CD4-positive, alpha-beta T cell treated with Interleukin-4 for 1 hour (primary cell): ENCODE measurements around the gene QPRT.
"Not testable (repeated sequence)": the region's sequence is repeated elsewhere in the genome, so short reads cannot be mapped to it uniquely, and the experiment has no call there.

Experiments used
- DNase-seq, 2 donors: peaks; one replicate each; pipeline ENCODE4 v3.0.0-alpha.2; 2020 to 2022

The QPRT gene

GRCh38 chr16:29663016-29663806 lies 15.8 kb upstream of the QPRT start, which contains the start of gene SPN:
Gene SPN (plus strand): TSS chr16:29663247. CDS start chr16:29663729, 482 bp downstream.
- peak in 1 of 2 donors; percentile 41 for DNase-seq

DNA sequence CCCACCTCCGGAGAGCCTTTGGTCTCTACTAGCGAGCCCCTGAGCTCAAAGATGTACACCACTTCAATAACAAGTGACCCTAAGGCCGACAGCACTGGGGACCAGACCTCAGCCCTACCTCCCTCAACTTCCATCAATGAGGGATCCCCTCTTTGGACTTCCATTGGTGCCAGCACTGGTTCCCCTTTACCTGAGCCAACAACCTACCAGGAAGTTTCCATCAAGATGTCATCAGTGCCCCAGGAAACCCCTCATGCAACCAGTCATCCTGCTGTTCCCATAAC lies 15.2 kb upstream of the QPRT start:
- DNase-seq, result no peak

DNA sequence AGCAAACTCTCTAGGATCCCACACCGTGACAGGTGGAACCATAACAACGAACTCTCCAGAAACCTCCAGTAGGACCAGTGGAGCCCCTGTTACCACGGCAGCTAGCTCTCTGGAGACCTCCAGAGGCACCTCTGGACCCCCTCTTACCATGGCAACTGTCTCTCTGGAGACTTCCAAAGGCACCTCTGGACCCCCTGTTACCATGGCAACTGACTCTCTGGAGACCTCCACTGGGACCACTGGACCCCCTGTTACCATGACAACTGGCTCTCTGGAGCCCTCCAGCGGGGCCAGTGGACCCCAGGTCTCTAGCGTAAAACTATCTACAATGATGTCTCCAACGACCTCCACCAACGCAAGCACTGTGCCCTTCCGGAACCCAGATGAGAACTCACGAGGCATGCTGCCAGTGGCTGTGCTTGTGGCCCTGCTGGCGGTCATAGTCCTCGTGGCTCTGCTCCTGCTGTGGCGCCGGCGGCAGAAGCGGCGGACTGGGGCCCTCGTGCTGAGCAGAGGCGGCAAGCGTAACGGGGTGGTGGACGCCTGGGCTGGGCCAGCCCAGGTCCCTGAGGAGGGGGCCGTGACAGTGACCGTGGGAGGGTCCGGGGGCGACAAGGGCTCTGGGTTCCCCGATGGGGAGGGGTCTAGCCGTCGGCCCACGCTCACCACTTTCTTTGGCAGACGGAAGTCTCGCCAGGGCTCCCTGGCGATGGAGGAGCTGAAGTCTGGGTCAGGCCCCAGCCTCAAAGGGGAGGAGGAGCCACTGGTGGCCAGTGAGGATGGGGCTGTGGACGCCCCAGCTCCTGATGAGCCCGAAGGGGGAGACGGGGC lies 14.7 kb upstream of the QPRT start:
- peak; percentile 45 to 47 for DNase-seq

GRCh38 chr16:29665294-29666077 lies 13.5 kb upstream of the QPRT start:
- DNase-seq, result peak in 1 of 2 donors; percentile 44

GRCh38 chr16:29667322-29667610 lies 11.7 kb upstream of the QPRT start:
- not testable (repeated sequence) for DNase-seq

DNA sequence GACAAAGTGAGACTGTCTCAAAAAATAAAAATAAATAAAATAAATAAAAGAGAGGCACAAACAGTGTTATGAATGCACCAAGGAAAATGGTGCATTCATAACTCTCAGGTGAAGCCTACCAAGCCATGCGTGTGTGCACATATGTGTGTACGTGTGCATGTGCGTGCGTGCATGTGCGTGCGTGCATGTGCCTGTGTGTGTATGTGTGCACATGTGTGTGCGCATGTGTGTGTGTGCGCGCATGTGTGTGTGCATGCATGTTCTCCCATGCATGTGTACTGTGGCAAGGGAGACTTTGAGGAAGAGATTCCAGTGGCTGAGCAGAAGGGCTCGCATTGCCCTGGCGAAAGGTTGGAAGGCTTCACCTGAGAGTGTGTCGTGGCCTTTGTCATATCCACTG lies 11.2 kb upstream of the QPRT start:
- no peak for DNase-seq

DNA sequence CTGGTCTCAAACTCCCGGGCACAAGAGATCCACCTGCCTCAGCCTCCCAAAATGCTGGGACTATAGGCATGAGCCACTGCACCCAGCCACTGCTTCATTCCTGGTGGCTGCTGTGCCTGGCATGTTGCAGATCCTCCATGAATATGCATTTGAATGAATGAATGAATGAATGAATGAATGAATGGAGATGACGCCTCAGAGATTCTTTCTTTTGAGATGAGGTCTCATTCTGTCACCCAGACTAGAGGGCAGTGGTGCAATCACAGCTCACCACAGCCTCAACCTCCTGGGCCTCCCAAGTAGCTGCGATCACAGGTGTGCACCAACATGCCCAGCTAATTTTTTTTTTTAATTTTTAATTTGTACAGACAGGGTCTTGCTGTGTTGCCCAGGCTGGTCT lies 10.7 kb upstream of the QPRT start:
- DNase-seq, result no peak

DNA sequence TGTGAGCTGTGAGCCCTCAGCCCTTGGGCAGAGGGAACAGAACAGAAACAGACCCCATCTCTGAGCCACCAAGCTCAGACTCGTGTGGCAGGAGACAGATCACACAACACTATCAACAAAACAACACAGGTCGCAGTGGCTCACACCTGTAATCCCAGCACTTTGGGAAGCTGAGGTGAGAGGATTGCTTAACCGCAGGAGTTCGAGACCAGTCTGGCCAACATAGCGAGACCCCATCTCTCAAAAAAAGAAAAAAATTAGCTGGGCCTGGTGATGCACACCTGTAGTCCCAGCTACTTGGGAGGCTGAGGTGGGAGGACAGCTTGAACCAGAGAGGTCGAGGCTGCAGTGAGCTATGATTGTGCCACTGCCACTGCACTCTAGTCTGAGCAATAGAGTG lies 5.5 kb upstream of the QPRT start:
- no peak for DNase-seq

DNA sequence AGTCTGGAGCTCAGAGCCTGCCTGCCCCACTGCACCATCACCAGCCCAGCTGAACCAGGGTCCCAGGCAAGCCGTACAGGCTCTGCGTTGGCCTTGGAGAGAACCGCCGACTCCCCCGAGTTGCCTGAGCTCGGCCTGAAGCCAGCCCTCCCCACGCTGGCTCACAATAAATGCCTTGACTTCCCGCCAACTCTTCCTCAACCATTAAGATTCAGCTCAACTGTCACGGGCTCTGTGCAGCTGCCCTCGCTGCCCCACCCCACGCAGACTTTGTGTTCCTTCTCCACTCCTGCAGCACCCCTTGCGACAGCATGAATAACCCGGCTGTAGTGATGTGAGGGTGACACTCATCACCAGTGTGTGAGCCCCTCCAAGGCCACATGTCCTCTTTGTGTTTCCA lies 4.8 kb upstream of the QPRT start:
- DNase-seq, result peak in 1 of 2 donors; percentile 18

- DNase-seq, result peak in 1 of 2 donors; percentile 51
These were observed 3.0 kb upstream of the QPRT start for GRCh38 chr16:29675811-29676643.

GRCh38 chr16:29676989-29677785 lies 1.8 kb upstream of the QPRT start:
- DNase-seq, result no peak

DNA sequence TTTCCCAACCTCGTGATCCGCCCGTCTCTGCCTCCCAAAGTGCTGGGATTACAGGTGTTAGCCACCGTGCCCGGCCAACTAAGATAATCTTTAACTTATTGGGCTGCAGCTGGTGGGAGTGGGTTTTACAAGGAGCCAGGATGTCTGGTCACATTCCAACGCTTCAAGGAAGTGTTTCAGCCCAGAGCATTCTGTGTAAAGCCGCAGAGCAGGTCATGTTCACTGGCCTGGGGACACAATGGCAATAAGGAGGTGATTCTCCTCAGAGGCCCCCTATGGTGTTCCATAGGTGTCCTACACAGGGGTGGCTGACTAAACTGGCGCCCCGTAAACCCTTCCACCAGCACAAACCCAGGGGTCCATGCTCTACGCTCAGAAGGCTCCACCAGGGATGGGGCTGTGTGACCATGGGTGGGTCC lies 1.2 kb downstream of the QPRT start:
- DNase-seq, result no peak

- DNase-seq, result no peak
These were observed 4.6 kb downstream of the QPRT start for GRCh38 chr16:29683543-29684090.

- DNase-seq, result no peak
These were observed 5.7 kb downstream of the QPRT start for GRCh38 chr16:29684679-29685078.

GRCh38 chr16:29686740-29687332 lies 7.9 kb downstream of the QPRT start:
- no peak for DNase-seq

GRCh38 chr16:29687755-29688154 lies 8.8 kb downstream of the QPRT start:
- DNase-seq, result no peak

GRCh38 chr16:29688172-29688571 lies 9.2 kb downstream of the QPRT start:
- no peak for DNase-seq

GRCh38 chr16:29689490-29690351 lies 10.7 kb downstream of the QPRT start:
- not testable (repeated sequence) for DNase-seq

DNA sequence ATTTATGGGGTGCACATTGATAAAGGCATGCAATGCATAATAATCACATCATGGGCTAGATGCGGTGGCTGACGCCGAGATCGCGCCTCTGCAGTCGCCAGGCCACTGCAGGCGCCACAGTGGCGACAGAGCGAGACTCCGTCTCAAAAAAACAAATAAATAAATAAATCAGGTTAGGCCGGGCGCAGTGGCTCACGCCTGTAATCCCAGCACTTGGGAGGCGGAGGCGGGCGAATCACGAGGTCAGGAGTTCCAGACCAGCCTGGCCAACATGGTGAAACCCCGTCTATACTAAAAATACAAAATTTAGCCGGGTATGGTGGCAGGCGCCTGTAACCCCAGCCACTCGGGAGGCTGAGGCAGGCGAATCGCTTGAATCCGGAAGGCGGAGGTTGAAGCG lies 13.6 kb downstream of the QPRT start:
- not testable (repeated sequence) for DNase-seq
